ENCODE data around the gene COX8C.
"Not testable (repeated sequence)": the region's sequence is repeated elsewhere in the genome, so short reads cannot be mapped to it uniquely, and the experiment has no call there.

The COX8C gene

GRCh38 chr14:93322929-93323599 is 23.9 kb upstream of the COX8C start:
- no peak for DNase-seq

GRCh38 chr14:93323600-93324174 is 23.3 kb upstream of the COX8C start:
- DNase-seq = no peak

- DNase-seq = no peak
These were observed 20.8 kb upstream of the COX8C start for GRCh38 chr14:93326196-93326595.

GRCh38 chr14:93328546-93328945 is 18.4 kb upstream of the COX8C start:
- no peak for DNase-seq

GRCh38 chr14:93329965-93330608 is 16.9 kb upstream of the COX8C start:
- no peak for DNase-seq

- DNase-seq = no peak
These were observed 16.4 kb upstream of the COX8C start for GRCh38 chr14:93330609-93331000.

- DNase-seq = no peak
These were observed 15.8 kb upstream of the COX8C start for GRCh38 chr14:93331002-93331727.

GRCh38 chr14:93331728-93332396 is 15.1 kb upstream of the COX8C start:
- DNase-seq = no peak

- no peak for DNase-seq
These were observed 14.6 kb upstream of the COX8C start for GRCh38 chr14:93332397-93332852.

GRCh38 chr14:93332853-93333630 is 13.9 kb upstream of the COX8C start, which contains the start of gene BTBD7:
Gene BTBD7, minus strand, starts transcription at chr14:93333036. Its CDS starts 36,985 bp downstream, at chr14:93296051.
- DNase-seq = peak; percentile 95

- no peak for DNase-seq
These were observed 13.3 kb upstream of the COX8C start for GRCh38 chr14:93333631-93334103.

- DNase-seq = no peak
These were observed 9.7 kb upstream of the COX8C start for GRCh38 chr14:93337143-93337753.

- no peak for DNase-seq
These were observed 9.1 kb upstream of the COX8C start for GRCh38 chr14:93337884-93338283.

- no peak for DNase-seq
These were observed 3.7 kb upstream of the COX8C start for GRCh38 chr14:93343266-93343665.

- DNase-seq = no peak
These were observed 3.2 kb upstream of the COX8C start for GRCh38 chr14:93343797-93344196.

GRCh38 chr14:93347850-93348249 is 868 bp downstream of the COX8C start:
- no peak for DNase-seq

- DNase-seq = no peak
These were observed 1.3 kb downstream of the COX8C start for GRCh38 chr14:93348292-93348691.

GRCh38 chr14:93354873-93355272 is 7.9 kb downstream of the COX8C start:
- not testable (repeated sequence) for DNase-seq

- DNase-seq = no peak
These were observed 22.2 kb downstream of the COX8C start for GRCh38 chr14:93368996-93369712.

GRCh38 chr14:93369713-93370266 is 22.8 kb downstream of the COX8C start:
- DNase-seq = no peak

Data from CD4-positive, alpha-beta T cell treated with Interleukin-12 subunit alpha and Interleukin-12 subunit beta, for 1 hour (primary cell).